Transverse colon (tissue), 3 donors: ENCODE results near the gene FOXC2.

Source experiments
- CTCF ChIP-seq, 5 experiments: fragments of 200-600 bp in 3 of 5; fragments of 450-650 bp in 2 of 5; sonication (generic) in 3 of 5; IDR thresholded peaks; 1 replicate in 2 of 5; 2 replicates in 3 of 5; pipeline ENCODE4 v1.5.1; 2016 to 2017; ENCODE audit warnings: antibody characterized with exemption in 5 of 5, inconsistent platforms in 3 of 5, mild to moderate bottlenecking in 2 of 5, moderate library complexity in 1 of 5
- EP300 ChIP-seq: sonication (generic); formaldehyde crosslinking; IDR thresholded peaks from one replicate; pipeline ENCODE4 v1.6.1; 2017; ENCODE audit warnings: antibody characterized with exemption, low read depth

DNA sequence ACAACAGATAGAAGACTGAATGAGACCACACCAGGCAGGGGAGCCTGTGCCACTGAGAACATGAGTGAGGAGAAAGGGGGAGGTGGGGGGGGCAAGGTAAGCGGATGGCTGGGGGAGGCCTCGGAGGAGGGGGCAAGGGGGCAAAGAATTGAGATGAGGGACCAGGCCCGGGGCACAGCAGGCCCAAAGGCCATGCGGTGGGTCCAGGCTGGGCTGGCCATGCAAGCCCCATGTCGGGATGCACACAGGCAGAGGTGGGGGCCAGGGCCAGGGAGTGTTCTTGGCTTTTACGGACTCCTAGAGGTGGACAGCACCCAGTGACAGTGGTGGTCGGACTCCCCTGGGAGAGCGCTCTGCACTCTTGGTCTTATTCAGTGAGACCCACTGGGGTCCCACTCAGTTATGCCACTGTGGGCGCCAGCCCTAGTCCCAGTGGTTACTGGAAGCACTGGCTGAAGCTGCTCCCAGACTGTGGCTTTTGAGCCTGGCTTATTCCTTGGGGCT is 6.8 kb upstream of the FOXC2 start:
- TF ChIP-seq CTCF (IDR thresholded peaks at IDR 0.05) (no peak), EP300 (no peak)
